ENCODE results near the gene SLC22A17. TPM values are rescaled to one million over a fixed set of nuclear protein-coding genes. Genes with fewer than 3 reads are reported as not detected.

SLC22A17 gene
- total and polyA plus RNA-seq, 9 of the 15 experiments (the other 6 are each of a cell fraction or from before 2014, with no cell fraction given): 0.07 to 0.09 TPM; not detected in 7

GRCh38 chr14:23320584-23321571 lies 31.8 kb downstream of the SLC22A17 start, which contains the start of gene PABPN1 (continued):
- peak; percentile 66 for TF ChIP-seq REST (IDR thresholded peaks at IDR 0.05; ENCODE audit: borderline replicate concordance)
- peak; percentile 78; the same call in 1 of the 2 replicates for TF ChIP-seq REST (CRISPR knock-in tag; IDR thresholded peaks at IDR 0.05; ENCODE audit: low read depth)
- TF ChIP-seq E4F1 (CRISPR knock-in tag; IDR thresholded peaks at IDR 0.05; ENCODE audit: borderline replicate concordance): no peak
- peak; percentile 95 for TF ChIP-seq NFRKB (IDR thresholded peaks at IDR 0.05; ENCODE audit: low read depth)
- peak; percentile 81 for TF ChIP-seq TAF1 (IDR thresholded peaks at IDR 0.05; ENCODE audit: control insufficient read depth, extremely low read depth, insufficient read depth, low read length, severe bottlenecking)
- peak; percentile 84 for TF ChIP-seq CC2D1A (IDR thresholded peaks at IDR 0.05)
- TF ChIP-seq FOSL1 (tag; conservative IDR thresholded peaks at IDR 0.05): peak; percentile 50
- 0 out of 2 replicates have a peak, but pooled peaks have one; percentile 13 for TF ChIP-seq ZNF583 (CRISPR knock-in tag; IDR thresholded peaks at IDR 0.05)
- peak; percentile 93 for TF ChIP-seq ZFX (CRISPR knock-in tag; IDR thresholded peaks at IDR 0.05)
- peak; percentile 95 for TF ChIP-seq NR2C1 (IDR thresholded peaks at IDR 0.05)
- peak; percentile 97 for TF ChIP-seq NR2C1 (tag; IDR thresholded peaks at IDR 0.05)
- peak; percentile 94 for TF ChIP-seq ARID3A (IDR thresholded peaks at IDR 0.05; ENCODE audit: borderline replicate concordance, low read depth, low read length)
- TF ChIP-seq MAFF (IDR thresholded peaks at IDR 0.05; ENCODE audit: low read length): no peak; the same call in 1 of the 2 replicates
- peak; percentile 42; the same call in 1 of the 2 replicates for TF ChIP-seq SMAD4 (CRISPR knock-in tag; conservative IDR thresholded peaks at IDR 0.05)
